HG03354 (cell line): Measurements from ENCODE around the gene NUMBL.
A peak's percentile ranks its signal among the peaks of the same experiment; 100 is the strongest.
"Not testable (repeated sequence)": the region's sequence is repeated elsewhere in the genome, so short reads cannot be mapped to it uniquely, and the experiment has no call there.

Experiments
- ATAC-seq: cut with Tn5 transposase; IDR thresholded peaks from one replicate; pipeline ENCODE4 v1.9.1; 2021; ENCODE audit warnings: mild to moderate bottlenecking; ENCODE audit not compliant: unreplicated experiment, poor library complexity, severe bottlenecking

Gene NUMBL

DNA sequence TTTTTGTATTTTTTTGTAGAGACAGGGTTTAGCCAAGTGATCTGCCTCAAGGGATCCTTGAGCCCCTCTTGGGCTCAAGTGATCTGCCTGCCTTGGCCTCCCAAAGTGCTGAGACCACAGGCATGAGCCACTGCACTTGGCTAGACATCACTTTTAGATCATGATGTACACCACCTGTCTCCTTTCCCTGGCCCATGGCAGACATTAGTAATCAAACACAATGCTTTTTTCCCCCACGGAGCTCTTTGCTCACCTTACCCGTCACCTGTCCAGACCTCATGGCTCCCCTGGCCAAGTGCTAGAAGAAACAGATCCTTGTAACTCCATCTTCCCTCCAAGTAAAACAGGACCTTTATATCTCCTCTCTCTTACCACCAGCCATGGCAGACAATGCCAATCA, 18.4 kb downstream of the NUMBL start:
- no peak for ATAC-seq

DNA sequence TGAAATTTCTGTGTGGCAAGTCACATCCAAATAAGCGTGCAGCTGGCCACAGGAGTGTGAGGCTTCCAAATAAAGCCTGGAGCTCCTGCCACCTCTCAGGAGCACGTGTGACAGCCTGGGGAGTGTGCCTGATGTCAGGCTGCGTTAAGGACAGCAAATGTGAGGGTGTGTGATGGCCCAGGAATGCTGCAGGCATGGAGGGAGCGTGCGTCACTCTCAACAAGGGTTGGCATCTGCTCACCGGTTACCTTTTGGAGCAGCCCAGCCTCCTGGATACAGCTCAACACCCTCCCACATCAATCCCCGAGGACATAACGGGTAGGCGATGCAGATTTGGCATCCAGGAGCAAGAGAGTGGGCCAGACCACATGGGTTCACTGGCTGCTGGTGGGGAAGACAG, 19.0 kb downstream of the NUMBL start:
- ATAC-seq, result no peak

DNA sequence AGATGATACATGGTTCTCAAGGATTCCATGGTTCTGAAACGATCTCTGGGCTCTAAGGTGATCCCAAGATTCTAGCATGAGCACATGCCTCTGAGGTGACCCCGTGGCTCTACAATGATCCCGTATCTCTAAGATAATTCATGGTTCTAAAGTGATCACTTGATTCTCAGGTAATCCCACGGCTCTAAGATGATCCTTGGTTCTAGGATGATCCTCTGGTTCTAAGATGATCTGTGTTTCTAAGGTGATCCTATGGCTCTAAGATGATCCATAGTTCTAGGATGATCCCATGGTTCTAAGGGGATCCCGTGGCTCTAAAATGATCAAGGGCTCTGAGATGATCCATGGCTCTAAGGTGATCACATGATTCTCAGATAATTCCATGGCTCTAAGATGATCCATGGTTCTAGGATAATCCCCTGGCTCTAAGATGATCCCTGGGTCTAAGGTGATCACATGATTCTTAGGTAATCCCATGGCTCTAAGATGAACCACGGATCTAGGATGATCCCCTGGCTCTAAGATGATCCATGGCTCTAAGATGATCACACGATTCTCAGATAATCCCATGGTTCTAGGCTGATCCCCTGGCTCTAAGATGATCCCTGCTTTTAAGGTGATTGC, 21.3 kb downstream of the NUMBL start:
- ATAC-seq, result no peak

DNA sequence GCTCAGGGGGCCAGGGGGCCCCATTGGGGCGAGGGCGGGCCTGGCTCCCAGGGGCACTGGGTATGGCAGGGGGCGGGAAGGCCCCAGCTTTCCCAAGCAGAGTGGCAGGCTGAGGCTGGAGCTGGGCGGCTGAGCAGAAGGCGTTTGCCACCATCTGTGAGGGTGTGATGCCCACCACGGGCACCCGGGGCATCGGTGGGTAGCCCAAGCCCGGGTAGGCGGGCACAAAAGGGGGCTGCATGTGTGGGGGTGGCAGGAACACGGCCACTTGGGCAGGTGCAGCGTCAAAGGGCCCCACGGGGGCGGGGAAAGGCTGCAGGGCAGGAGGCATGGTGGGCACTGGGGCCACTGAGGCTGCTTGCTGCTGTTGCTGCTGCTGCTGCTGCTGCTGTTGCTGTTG, 22.8 kb downstream of the NUMBL start:
- ATAC-seq, result no peak

DNA sequence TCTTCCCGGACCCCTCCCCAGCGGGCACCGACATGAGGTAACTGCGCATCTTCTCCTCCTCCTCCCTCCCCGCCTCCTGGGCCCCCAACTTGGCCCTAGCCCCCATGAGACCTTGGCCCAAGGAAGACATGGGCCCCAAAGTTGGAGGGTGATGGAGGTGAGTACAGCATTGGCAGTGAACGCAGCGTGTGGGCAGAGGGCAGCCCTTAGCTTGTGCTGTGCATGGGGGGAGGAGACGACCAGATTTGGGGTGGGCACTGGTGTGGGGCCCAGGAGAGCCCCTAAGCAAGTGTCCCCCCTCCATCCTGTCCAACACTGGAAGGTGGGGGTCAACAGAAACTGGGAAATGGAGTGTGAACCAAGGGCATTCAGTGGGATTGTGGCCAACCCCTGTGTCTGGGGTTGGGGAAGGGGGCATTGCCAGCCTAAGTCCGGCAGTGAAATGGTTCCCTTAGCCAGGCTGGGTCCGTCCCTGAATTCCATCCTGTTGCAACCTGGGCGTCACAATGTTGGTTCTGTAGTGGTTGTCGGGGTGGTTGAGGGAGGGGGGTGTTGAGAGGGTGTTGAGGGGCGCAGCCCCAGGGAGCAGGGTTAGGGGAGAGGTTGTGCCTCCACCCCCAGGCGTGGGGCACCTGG, 23.5 kb downstream of the NUMBL start:
- no peak for ATAC-seq

DNA sequence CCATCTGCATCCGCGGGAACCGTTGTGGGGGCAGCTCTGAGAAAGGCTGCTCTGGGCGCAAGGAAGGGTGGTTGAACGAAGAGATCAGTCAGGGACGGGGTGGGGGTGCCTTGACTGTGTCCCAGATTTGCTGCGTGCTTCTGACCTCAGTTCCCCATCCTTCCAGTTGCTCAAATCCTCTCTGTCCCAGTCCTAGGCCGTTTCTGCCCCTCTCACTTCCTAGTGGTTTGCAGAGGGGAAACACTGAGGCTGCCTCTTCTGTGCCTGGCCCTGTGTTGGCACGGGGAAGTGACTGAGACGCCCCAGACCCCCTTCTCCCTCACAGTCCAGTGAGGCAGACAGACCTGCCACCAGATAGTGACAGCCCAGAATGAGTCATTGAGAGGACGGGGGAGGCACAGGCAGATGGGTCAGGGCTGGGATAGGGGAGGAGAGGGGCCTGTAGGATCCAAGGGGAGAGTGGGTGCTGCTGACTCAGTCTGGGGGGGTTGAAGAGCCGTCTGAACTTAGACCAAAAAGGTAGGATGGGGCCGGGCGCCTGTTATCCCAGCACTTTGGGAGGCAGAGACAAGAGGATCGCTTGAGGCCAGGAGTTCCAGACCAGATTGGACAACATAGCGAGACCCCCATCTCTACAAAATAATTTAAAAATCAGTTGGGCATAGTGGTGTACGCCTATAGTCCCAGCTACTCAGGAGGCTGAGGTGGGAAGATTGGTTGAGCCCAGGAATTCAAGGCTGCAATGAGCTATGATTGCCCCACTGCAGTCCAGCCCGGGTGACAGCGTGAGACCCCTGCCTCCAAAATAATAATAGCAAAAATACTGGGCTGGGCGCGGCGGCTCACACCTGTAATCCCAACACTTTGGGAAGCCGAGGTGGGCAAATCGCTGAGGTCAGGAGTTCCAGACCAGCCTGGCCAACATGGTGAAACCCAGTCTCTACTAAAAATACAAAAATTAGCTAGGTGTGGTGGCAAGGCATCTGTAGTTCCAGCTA, 26.5 kb downstream of the NUMBL start:
- no peak for ATAC-seq

DNA sequence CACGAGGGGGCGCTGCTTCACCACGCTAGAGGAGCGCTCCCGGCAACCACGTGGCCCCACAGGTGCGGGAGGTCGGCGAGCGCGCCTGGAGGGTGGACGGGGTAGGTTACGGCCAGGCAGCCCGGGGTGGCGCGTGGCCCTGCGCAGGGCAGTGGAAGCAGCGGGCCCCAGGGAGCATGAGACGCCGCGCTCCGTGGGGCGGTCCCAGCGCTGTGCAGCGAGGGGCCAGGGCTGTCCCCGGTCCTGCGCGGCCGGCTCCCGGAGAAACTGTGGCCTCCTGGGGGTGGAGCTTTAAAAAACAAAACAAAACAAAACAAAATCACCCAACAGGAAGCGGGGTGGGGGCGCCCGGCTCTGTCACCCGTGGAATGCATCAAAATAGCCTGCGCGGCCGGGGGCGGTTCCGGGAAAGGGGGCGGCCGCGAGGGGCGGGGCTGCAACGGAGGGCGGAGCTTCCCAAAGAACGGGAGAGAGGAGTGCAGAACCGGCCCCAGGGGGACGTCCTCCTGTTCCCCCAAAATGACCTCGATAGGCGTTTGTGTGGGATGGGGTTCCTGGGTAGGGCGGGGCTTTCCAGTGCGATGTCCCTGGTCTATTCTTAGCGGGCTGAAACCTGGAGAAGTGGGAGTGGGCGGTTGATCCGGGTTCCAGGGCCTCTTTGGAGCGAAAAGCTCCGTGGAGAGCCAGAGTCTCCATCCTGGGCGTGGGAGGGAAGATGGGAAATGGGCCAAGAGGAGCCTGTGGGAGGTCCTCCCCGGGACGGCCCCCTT, 27.3 kb downstream of the NUMBL start:
- peak; percentile 84 for ATAC-seq

DNA sequence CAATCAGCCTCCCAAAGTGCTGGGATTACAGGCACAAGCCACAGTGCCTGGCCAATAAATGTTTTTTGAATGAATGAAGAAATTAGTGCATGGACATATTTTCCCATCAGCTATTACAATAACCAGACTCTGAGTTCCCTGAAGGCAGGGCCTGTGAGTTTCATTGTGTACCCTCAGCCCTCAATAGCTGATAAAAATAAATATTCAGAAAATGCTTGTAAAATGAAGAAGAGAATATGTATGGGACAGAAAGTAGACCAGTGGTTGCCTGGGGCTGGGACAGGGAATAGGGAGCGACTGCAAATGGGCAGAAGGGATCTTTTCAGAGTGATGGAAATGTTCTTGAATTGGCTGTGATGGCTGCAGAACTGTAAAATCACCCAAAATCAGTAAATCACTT, 28.8 kb downstream of the NUMBL start:
- no peak for ATAC-seq

DNA sequence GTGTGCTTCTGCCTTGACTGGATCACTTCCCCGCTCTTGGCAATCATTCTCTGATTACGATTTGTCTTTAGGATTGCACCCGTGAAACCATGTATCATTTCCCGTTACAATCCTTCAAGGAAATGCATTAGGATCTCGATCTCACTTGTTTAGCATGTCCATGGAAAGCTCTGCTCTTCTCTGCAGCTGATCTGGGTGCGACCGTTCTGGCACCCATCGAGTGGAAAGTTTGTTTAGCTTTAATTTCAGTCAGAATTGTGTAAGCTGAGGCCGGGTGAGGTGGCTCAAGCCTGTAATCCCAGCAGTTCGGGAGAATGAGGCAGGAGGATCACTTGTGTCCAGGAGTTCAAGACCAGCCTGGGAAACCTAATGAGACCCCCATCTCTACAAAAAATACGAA, 30.9 kb downstream of the NUMBL start:
- no peak for ATAC-seq

DNA sequence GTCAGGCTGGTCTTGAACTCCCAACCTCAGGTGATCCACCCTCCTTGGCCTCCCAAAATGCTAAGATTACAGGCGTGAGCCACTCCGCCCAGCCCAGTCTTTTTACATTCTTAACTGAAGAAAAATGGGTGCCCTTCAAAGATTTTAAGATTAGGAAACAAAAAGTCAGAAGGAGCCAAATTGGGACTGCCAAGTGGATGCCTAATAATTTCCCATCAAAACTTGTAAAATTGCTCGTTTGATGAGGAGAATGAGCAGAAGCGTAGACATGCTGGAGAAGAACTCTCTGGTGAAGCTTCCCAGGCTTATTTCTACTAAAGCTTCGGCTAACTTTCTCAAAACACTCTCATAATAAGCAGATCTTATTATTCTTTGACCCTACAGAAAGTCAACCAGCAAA, 31.3 kb downstream of the NUMBL start:
- ATAC-seq, result no peak

DNA sequence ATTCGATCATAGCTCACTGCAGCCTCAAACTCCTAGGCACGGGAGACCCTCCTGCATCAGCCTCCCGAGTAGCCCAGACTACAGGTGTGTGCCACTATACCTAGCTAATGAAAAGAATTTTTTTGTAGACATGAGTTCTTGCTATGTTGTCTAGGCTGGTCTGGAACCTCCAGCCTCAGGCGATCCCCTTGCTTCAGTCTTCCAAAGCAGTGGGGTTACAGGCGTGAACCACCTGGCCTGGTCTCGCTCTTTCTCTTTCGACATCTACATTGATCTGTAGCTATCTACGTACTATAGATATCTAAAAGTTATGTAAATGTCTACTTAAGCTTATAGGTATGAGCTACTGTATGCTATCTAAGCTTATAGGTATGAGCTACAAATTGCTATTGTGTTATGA, 32.4 kb downstream of the NUMBL start:
- ATAC-seq, result no peak

DNA sequence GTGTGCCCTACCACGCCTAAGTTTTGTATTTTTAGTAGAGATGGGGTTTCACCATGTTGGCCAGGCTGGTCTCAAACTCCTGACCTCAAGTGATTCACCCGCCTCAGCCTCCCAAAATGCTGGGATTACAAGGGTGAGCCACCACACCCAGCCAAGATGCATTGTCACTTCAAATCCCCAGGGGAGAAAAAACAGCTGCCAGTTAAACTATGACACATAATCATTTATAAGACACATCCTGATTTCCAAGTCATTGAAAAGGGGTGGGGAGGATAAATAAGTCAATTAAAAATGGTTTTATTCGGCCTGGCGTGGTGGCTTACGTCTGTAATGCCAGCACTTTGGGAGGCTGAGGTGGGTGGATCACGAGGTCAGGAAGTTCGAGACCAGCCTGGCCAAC, 34.8 kb downstream of the NUMBL start:
- ATAC-seq, result not testable (repeated sequence)

DNA sequence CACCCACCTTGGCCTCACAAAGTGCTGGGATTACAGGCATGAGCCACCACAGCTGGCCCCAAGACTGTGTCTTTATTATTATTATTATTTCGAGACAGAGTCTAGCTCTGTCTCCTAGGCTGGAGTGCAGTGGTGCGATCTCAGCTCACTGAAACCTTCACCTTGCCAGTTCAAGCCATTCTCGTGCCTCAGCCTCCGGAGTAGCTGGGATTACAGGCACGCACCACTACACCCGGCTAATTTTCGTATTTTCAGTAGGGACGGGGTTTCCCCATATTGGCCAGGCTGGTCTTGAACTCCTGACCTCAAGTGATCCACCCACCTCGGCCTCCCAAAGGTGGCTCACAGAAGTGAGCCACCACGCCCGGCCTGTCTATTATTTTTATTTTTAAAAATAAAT, 38.1 kb downstream of the NUMBL start:
- not testable (repeated sequence) for ATAC-seq

DNA sequence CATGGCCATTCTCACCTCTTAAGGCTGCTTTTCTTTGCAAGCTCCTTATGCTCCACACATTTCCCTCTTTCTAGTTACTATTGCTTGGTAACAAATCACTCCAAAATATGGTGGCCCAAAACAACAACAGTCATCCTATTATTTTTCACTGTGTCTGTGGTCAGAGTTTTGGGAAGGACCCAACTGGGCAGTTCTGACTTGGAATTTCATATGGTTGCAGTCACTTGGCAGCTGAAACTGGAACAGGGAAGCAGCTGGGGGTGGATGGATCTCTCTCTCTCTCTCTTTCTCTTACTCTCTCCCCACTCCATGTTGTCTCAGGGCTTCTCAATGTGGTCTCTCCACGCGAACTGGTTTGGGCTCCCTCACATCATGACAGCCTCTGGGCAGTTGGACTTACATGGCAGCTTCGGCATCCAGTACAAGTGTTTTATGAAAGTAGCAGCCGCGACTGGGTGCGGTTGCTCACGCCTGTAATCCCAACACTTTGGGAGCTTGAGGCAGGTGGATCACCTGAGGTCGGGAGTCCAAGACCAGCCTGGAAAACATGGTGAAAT, 39.6 kb downstream of the NUMBL start:
- ATAC-seq, result no peak

DNA sequence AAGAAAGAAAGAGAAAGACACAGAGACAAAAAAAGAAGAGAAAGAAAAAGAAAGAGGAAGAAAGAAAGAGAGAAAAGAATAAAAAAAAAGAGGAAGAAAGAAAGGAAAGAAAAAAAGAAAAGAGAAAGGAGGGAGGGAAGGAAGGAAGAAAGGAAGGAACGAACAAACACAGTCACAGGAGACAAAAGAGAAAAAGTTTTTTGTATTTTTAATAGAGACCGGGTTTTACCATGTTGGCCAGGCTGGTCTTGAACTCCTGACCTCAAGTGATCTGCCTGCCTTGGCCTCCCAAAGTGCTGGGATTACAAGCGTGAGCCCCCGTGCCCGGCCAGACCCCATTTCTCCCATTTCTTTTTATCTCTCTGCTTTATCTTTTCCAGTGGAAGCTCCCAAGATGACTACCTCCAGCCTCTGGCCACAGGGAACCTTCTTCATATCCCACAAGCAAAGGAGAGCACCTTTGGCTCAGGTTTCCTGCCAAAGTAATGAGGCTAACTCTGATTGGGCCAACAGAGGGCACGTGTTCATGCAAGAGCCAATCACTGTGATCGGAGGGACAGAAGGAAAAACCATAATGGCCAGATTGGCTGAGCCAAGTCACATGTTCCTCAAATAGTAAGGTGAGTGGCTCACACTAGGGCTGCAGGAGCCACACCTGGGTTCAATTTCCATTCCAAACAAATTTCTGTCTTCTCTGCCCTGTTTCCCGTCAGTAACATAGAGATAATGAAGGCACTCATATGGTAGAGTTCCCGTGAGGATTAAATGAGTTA, 40.4 kb downstream of the NUMBL start:
- not testable (repeated sequence) for ATAC-seq

DNA sequence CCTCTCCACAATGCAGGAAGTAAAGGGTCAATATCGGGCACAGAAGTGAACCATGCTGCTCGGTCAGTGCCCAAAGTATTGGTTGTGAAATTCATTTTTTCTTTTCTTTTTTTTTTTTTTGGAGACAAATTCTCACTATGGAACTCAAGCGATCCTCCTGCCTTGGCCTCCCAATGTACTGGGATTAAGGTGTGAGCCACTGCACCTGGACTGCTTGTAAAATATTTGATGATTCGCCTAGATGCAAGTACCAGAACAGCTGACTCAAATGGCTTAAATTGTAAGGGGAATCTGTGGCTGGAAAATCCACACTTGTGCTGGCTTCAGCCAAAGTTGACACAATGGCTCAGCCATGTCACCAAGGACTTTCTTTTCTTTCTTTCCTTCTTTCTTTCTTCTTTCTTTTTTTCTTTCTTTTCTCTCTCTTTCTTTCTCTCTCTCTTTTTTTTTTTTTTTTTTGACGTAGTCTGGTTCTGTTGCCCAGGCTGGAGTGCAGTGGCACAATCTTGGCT, 43.7 kb downstream of the NUMBL start:
- ATAC-seq, result no peak

DNA sequence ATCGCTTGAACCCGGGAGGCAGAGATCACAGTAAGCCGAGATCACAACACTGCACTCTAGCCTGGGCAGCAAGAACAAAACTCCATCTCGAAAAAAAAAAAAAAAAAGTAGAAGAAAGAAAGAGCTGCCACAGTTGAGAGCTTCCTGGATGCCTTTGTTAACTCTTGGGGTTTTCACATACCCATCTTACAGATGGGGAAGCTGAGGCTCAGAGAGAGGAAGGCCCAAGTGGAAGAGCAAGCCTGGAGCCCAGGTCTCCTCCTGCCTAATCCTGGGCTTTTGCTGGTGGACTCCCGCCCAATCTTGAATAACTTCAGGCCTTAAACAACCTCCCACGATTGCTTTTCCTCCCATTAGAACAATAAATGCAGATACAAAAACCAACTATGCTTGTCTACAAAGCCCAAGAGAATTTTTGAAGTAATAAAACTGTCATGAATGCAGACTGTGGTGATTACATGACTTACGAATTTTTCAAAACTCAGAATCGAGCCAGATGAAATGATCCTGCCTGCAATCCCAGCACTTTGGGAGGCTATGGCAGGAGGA, 47.6 kb downstream of the NUMBL start:
- no peak for ATAC-seq

DNA sequence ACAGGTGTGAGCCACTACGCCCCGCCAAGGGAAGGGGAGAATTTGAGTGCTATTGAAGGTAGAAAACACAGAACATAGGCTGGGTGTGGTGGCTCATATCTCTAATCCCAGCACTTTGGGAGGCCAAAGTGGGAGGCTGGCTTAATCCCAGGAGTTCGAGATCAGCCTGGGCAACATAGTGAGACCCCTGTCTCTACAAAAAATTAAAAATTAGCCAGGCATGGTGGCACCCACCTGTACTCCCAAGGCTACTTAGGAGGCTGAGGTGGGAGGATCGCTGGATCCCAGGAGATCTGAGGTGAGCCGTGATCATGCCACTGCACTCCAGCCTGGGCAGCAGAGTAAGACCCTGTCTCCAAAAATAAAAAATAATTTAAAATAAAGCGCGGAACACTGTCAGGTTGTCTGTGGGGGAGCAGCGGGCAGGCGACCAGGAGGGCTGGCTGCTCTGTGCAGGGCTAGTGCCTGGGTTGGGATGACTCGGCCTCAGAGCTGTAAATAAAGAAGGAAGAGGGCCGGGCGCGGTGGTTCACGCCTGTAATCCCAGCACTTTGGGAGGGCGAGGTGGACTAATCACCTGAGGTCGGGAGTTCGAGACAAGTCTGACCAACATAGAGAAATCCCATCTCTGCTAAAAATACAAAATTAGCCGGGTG, 48.3 kb downstream of the NUMBL start:
- no peak for ATAC-seq
